IMR-90 (cell line): Measurements from ENCODE around the gene MICAL3.

Source experiments
- BHLHE40 ChIP-seq: fragments of 150-350 bp; IDR thresholded peaks from 2 replicates; pipeline ENCODE4 v1.6.1; 2016; ENCODE audit warnings: mild to moderate bottlenecking, low read depth, low read length
- CEBPB ChIP-seq: IDR thresholded peaks from 2 replicates; pipeline ENCODE4 v1.6.1; 2012; ENCODE audit warnings: low read depth, low read length, improper control_type of control experiment
- CHD1 ChIP-seq: IDR thresholded peaks from 2 replicates; pipeline ENCODE4 v1.6.1; 2012; ENCODE audit warnings: low read depth, low read length, improper control_type of control experiment
- FOS ChIP-seq: fragments of 150-350 bp; IDR thresholded peaks from 2 replicates; pipeline ENCODE4 v1.6.1; 2016; ENCODE audit warnings: low read depth, low read length
- MAZ ChIP-seq: IDR thresholded peaks from 2 replicates; pipeline ENCODE4 v1.6.1; 2012; ENCODE audit warnings: low read depth, mild to moderate bottlenecking, low read length, improper control_type of control experiment, moderate library complexity, borderline replicate concordance
- MXI1 ChIP-seq: IDR thresholded peaks from 2 replicates; pipeline ENCODE4 v1.6.1; 2012; ENCODE audit warnings: low read depth, mild to moderate bottlenecking, low read length, moderate library complexity, borderline replicate concordance
- NFE2L2 ChIP-seq: fragments of 150-350 bp; IDR thresholded peaks from 2 replicates; pipeline ENCODE4 v1.6.1; 2016; ENCODE audit warnings: low read depth, mild to moderate bottlenecking, low read length
- POLR2A ChIP-seq: IDR thresholded peaks from 2 replicates; pipeline ENCODE4 v1.6.1; 2012; ENCODE audit warnings: mild to moderate bottlenecking, low read depth, low read length
- RCOR1 ChIP-seq: IDR thresholded peaks from 2 replicates; pipeline ENCODE4 v1.6.1; 2012; ENCODE audit warnings: mild to moderate bottlenecking, low read length, improper control_type of control experiment; ENCODE audit not compliant: insufficient replicate concordance
- RFX5 ChIP-seq: IDR thresholded peaks from 2 replicates; pipeline ENCODE4 v1.8.0; 2012; ENCODE audit warnings: low read depth, mild to moderate bottlenecking, low read length, moderate library complexity
- SMC3 ChIP-seq: fragments of 150-350 bp; IDR thresholded peaks from 2 replicates; pipeline ENCODE4 v1.6.1; 2016; ENCODE audit warnings: low read depth, mild to moderate bottlenecking, antibody characterized with exemption, low read length, moderate library complexity
- TF ChIP-seq, protein P1 (sequence below): conservative IDR thresholded peaks from 2 replicates; pipeline ENCODE4 v1.5.1; 2012; ENCODE audit warnings: mild to moderate bottlenecking, low read depth, low read length, improper control_type of control experiment
- TF ChIP-seq, protein P2 (sequence below): fragments of 150-350 bp; IDR thresholded peaks from 2 replicates; pipeline ENCODE4 v1.6.1; 2016; ENCODE audit warnings: low read depth, mild to moderate bottlenecking, low read length, moderate library complexity, borderline replicate concordance
- TF ChIP-seq, protein P3 (sequence below): fragments of 150-350 bp; IDR thresholded peaks from 2 replicates; pipeline ENCODE4 v1.6.1; 2017; ENCODE audit warnings: mild to moderate bottlenecking, antibody characterized with exemption, low read length, low read depth

DNA sequence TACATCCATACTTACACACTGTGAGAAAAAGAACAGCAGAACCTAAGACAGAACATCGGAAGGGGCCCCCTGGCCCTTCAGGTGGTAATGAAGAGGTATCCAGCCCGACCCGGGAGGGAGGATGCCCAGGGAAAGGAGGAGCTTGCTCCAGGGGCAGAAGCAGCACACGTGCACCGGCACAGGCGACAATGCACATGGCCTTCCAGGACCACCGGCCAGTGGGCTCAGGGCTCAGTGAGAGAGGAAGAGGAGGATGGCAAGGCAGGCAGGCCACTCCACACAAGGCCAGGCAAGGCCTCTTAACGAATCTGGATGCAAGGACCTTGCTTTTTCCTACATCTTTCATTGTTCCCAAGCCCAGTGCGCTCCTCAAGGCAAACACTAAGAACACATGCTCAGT, 52.6 kb downstream of the MICAL3 start:
- TF ChIP-seq, protein P1, sequence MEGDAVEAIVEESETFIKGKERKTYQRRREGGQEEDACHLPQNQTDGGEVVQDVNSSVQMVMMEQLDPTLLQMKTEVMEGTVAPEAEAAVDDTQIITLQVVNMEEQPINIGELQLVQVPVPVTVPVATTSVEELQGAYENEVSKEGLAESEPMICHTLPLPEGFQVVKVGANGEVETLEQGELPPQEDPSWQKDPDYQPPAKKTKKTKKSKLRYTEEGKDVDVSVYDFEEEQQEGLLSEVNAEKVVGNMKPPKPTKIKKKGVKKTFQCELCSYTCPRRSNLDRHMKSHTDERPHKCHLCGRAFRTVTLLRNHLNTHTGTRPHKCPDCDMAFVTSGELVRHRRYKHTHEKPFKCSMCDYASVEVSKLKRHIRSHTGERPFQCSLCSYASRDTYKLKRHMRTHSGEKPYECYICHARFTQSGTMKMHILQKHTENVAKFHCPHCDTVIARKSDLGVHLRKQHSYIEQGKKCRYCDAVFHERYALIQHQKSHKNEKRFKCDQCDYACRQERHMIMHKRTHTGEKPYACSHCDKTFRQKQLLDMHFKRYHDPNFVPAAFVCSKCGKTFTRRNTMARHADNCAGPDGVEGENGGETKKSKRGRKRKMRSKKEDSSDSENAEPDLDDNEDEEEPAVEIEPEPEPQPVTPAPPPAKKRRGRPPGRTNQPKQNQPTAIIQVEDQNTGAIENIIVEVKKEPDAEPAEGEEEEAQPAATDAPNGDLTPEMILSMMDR, result no peak
- no peak for TF ChIP-seq BHLHE40
- TF ChIP-seq POLR2A, result no peak
- no peak for TF ChIP-seq NFE2L2
- TF ChIP-seq CHD1, result no peak
- no peak for TF ChIP-seq RFX5
- no peak for TF ChIP-seq CEBPB
- TF ChIP-seq MAZ, result no peak
- TF ChIP-seq, protein P2, sequence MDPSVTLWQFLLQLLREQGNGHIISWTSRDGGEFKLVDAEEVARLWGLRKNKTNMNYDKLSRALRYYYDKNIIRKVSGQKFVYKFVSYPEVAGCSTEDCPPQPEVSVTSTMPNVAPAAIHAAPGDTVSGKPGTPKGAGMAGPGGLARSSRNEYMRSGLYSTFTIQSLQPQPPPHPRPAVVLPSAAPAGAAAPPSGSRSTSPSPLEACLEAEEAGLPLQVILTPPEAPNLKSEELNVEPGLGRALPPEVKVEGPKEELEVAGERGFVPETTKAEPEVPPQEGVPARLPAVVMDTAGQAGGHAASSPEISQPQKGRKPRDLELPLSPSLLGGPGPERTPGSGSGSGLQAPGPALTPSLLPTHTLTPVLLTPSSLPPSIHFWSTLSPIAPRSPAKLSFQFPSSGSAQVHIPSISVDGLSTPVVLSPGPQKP, result no peak
- TF ChIP-seq RCOR1, result no peak
- no peak for TF ChIP-seq SMC3
- no peak for TF ChIP-seq FOS
- TF ChIP-seq MXI1, result no peak
- TF ChIP-seq, protein P3, sequence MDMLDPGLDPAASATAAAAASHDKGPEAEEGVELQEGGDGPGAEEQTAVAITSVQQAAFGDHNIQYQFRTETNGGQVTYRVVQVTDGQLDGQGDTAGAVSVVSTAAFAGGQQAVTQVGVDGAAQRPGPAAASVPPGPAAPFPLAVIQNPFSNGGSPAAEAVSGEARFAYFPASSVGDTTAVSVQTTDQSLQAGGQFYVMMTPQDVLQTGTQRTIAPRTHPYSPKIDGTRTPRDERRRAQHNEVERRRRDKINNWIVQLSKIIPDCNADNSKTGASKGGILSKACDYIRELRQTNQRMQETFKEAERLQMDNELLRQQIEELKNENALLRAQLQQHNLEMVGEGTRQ, result no peak
